Small intestine (tissue), 7 donors: ENCODE results near the gene PLEKHN1. TPM values are rescaled to one million over a fixed set of nuclear protein-coding genes. Genes with fewer than 3 reads are reported as not detected.

Experiments
- DNase-seq, 2 donors: peaks; one replicate each; pipeline versions ENCODE4 v3.0.0 to v3.0.0-alpha.2; 2013
- FAIRE-seq: peaks from 2 replicates; lab custom pipeline; 2012; peaks lifted over from hg19 to GRCh38; lab: Jason Lieb, UNC
- H3K27ac ChIP-seq, 3 donors: one replicate each; pipeline ENCODE4 v1.5.1; 2013; ENCODE audit warnings: low read length in 2 of 3, mild to moderate bottlenecking in 2 of 3, control low read depth in 1 of 3, inconsistent platforms in 1 of 3, low read depth in 1 of 3, moderate library complexity in 1 of 3
- H3K27me3 ChIP-seq, 3 donors: one replicate each; pipeline ENCODE4 v1.6.1; 2013; ENCODE audit warnings: low read length in 3 of 3, inconsistent platforms in 1 of 3; ENCODE audit not compliant: control insufficient read depth in 3 of 3, insufficient read depth in 3 of 3
- H3K36me3 ChIP-seq, 3 donors: one replicate each; pipeline ENCODE4 v1.6.1; 2013; ENCODE audit warnings: low read length in 3 of 3, inconsistent platforms in 1 of 3, low read depth in 1 of 3, mild to moderate bottlenecking in 1 of 3, moderate library complexity in 1 of 3; ENCODE audit not compliant: control insufficient read depth in 3 of 3, insufficient read depth in 2 of 3
- H3K4me1 ChIP-seq, 3 donors: one replicate each; pipeline ENCODE4 v1.6.1; 2013; ENCODE audit warnings: low read length in 2 of 3, inconsistent platforms in 1 of 3, low read depth in 1 of 3, mild to moderate bottlenecking in 1 of 3, moderate library complexity in 1 of 3; ENCODE audit not compliant: control insufficient read depth in 3 of 3, insufficient read depth in 2 of 3
- H3K4me3 ChIP-seq, 3 donors: one replicate each; pipeline ENCODE4 v1.5.1; 2013; ENCODE audit warnings: low read length in 3 of 3, control low read depth in 1 of 3, inconsistent platforms in 1 of 3, low read depth in 1 of 3, mild to moderate bottlenecking in 1 of 3, moderate library complexity in 1 of 3
- H3K9me3 ChIP-seq, 2 donors: one replicate each; pipeline ENCODE4 v1.6.1; 2013; ENCODE audit warnings: low read depth in 1 of 2, low read length in 1 of 2; ENCODE audit not compliant: control insufficient read depth in 2 of 2, insufficient read depth in 1 of 2
- WGBS, 3 donors: extraction: QIAGEN DNeasy Blood & Tissue Kit; methylation state at CpG; one replicate each; pipeline ENCODE4 v1.1.7; 2013; 5-methylcytosine and 5-hydroxymethylcytosine counted together
- polyA plus RNA-seq, 4 donors: library from polyadenylated mRNA; stranded (reverse) in 3 of 4; unstranded in 1 of 4; fragments of 200-250 nt in 3 of 4; fragments of 120-200 nt in 1 of 4; gene quantifications; one replicate each; pipeline versions ENCODE4 v1.2.1 to v1.2.3, GENCODE V29; 2013
- donor health status: healthy with polysubstance abuse.
- donor health status: control.
- donor health status: control.
- donor health status: Bipolar disorder and iron deficiency.
- donor health status: healthy.

PLEKHN1 gene
- polyA plus RNA-seq, 4 donors: 0.64 to 0.89 (median 0.76) TPM

DNA sequence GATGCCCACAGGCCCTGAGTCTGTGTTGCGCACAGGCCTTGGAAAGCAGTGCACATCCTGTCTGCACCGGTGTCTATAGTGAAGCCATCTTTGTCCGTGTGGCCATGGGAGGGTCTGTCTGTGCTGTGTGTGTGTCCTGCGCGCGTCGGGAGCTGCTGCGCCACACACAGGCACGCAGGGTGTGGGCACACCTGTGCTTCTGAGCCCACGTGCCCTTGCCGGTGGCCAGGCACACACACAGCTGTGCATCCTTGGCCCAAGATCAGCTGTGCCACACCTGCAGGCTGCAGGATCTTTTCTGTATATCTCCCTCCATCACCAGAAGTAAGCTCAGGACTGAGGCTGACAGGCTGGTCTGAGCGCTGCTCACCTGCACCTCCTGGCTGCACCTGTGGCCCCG lies 45.8 kb upstream of the PLEKHN1 start:
- H3K27me3 ChIP-seq: peaks cover 12 to 79% (median 15%) of the 10 kb centered on the region in 3 donors
- H3K36me3 ChIP-seq: peaks cover 0 to 3% (median 0%) of the 10 kb centered on the region in 3 donors
- H3K4me3 ChIP-seq: no peak overlapping the region
- peaks cover 0 to 47% (median 2%) of the 10 kb centered on the region in 3 donors for H3K4me1 ChIP-seq
- WGBS, 3 donors: 4 to 12% (median 9%) methylated on average over 9 to 13 of the region's 13 CpGs
- DNase-seq (no peak), FAIRE-seq (no peak)
- no peaks in the 10 kb centered on the region for H3K9me3 ChIP-seq
- H3K27ac ChIP-seq: no peak overlapping the region

DNA sequence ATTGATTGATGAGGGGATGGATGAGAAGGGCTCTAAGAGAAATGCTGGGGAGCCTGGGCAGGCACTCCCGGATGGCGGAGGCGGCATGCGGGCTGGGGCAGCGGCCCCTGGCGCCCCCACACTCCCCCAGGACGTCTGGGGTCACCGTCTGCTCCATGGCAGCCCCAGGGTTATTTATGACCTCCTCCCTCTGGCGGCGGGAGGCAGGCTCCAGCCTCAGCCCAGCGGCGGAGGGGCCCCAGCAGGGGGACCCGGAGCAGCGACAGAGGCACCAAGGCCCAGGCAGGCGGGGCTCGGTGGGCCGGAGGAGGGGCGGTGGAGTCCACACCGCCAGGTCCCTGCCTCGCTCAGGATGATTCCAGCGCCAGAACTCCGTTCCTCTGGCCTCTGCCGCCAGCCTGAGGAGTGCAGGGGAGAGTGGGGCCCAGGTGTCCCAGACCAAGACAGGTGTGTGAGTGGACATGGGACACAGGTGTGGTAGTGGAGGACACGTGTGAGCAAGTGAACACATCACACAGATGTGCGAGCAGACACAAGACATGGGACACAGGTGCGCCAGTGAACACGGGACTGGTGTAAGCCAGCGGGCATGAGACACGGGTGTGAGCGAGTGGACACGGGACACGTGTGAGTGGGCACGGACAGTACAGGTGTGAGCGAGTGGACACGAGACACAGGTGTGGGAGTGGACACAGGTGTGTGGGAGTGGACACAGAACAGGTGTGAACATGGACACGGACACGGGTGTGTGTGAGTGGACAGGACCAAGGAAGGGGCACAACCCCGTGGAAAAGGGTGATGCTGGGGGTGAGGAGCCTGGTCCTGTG lies 45.1 kb upstream of the PLEKHN1 start:
- Histone ChIP-seq H3K27me3 (peaks cover 15 to 81% (median 18%) of the 10 kb centered on the region in 3 donors), H3K4me1 (peaks cover 0 to 48% (median 2%) of the 10 kb centered on the region in 3 donors), H3K9me3 (peaks cover 0 to 4% of the 10 kb centered on the region in 2 donors), H3K4me3 (no peak overlapping the region), H3K27ac (no peak overlapping the region), H3K36me3 (peaks cover 0 to 3% (median 0%) of the 10 kb centered on the region in 3 donors)
- 14 to 25% (median 21%) methylated on average over 34 to 38 of the region's 38 CpGs for WGBS, 3 donors
- FAIRE-seq (no peak), DNase-seq (peak; percentile 55 to 90)

DNA sequence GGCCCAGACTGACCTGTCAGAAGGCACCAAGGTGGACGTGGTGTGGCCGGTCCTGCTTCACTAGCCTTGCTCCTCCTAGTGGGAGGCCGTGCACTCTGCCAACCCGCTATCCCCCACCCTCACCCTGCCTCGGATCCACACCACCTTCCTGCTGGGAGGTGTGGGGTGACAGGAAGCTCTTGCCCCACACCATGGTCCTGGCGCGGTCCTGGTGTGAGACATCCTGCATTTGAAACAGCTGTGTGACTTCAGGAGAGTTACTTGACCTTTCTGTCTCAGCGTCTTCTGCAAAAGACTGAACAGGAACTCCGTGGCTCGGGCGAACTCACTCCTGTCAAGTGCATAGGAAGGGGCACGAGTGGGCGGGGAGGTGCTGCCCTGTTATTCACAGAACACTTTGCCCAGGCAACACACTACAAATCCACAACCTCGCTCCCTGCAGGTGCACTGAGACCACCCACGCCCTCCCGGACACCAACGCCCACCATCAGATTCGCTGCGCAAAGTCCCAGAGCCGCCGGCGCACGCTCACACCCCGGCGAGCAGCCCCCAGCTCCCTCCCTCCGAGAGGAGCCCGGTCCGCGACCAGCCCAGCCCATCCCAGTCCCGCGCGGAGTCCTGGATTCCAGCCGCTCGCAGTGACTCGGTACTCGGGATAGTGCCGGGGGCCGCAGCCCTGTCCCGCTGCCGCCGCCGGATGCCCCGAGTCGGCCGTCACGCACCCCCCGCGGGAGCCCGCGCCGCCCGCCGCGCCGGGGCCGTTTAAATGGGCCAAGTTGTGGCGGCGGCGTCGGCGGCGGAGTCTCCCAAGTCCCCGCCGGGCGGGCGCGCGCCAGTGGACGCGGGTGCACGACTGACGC lies 42.9 kb upstream of the PLEKHN1 start, which contains the start of gene SAMD11:
SAMD11 (plus strand) TSS at position 793 of the 860 bp plus-strand sequence. CDS start 509 bp downstream, outside the sequence.
- peaks cover 0 to 33% (median 2%) of the 10 kb centered on the region in 3 donors for H3K4me1 ChIP-seq
- peaks cover 15 to 80% (median 26%) of the 10 kb centered on the region in 3 donors for H3K27me3 ChIP-seq
- FAIRE-seq: no peak
- H3K4me3 ChIP-seq: peak within 1 kb of the TSS in 2 of 3 donors; percentile 41 to 52
- peak; percentile 53 to 93 for DNase-seq
- no peak within 1 kb of the TSS for H3K27ac ChIP-seq
- H3K9me3 ChIP-seq: peaks cover 0 to 4% of the 10 kb centered on the region in 2 donors
- WGBS, 3 donors: 2 to 4% (median 4%) methylated on average over 35 to 72 of the region's 72 CpGs
- peaks cover 0 to 6% (median 0%) of the 10 kb centered on the region in 3 donors for H3K36me3 ChIP-seq

DNA sequence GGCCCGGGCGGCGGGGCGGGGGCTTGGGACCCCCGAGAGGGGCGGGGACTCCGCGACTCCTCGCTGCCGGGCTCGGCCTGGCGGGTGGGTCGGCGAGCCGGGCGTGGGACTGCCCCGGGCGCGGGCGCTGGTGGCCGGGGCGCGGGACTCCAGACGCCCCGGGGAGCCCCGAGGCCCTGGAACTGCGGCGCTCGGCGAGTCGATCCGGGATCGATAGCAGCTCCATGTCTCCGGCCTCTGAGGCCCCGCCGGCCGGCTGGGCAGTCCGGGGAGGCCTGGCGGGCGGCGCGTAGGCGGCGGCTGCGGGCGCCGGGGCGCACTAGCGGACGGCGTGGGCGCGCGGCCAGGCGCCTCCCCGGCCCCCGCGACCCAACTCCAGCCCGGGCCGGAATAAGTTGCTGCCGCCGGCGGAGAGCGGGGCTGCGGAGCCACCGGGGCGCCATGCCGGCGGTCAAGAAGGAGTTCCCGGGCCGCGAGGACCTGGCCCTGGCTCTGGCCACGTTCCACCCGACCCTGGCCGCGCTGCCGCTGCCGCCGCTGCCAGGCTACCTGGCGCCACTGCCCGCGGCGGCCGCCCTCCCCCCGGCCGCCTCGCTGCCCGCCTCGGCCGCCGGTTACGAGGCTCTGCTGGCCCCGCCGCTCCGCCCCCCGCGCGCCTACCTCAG lies 42.2 kb upstream of the PLEKHN1 start:
- peaks cover 0 to 6% (median 0%) of the 10 kb centered on the region in 3 donors for H3K36me3 ChIP-seq
- peak overlapping the region in 1 of 3 donors; percentile 52 for H3K4me3 ChIP-seq
- peaks cover 15 to 82% (median 21%) of the 10 kb centered on the region in 3 donors for H3K27me3 ChIP-seq
- peaks cover 0 to 33% (median 2%) of the 10 kb centered on the region in 3 donors for H3K4me1 ChIP-seq
- DNase-seq (no peak), FAIRE-seq (no peak)
- H3K27ac ChIP-seq: no peak overlapping the region
- 0 to 1% (median 0%) methylated on average over 27 to 98 of the region's 98 CpGs for WGBS, 3 donors
- peaks cover 0 to 4% of the 10 kb centered on the region in 2 donors for H3K9me3 ChIP-seq

DNA sequence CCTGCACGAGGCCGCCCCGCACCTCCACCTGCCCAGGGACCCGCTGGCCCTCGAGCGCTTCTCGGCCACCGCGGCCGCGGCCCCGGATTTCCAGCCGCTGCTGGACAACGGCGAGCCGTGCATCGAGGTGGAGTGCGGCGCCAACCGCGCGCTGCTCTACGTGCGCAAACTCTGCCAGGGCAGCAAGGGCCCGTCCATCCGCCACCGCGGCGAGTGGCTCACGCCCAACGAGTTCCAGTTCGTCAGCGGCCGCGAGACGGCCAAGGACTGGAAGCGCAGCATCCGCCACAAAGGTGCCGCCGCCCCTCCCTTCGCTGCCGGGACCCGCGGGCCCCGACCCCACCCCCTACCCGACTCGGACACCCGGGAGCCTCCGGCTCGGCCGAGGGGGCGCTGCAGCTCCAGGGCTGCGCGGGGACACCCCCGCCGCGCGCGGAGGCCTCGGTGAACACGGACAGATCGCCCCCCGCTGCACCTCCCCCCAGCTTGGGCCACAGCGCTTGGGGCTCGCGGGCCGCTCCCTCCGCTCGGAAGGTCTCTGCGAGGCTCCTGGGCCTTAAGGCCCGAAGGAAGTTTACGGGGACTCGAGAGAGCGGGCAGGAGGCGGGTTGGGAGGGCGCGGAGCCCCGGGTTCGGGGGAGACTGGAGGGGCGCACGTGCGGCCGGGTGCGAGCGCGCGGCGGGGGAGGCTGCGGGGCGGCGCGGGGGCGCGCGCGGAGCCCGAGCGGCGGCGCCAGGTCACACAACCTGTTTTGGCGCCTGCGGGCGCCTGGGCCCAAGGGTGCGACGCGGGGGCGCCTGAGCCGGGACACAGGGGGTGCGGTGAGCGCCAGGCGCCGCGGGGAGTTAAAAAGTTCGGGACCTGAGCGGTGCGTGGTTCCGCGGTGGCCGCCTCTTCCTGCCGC lies 41.4 kb upstream of the PLEKHN1 start:
- Histone ChIP-seq H3K36me3 (peaks cover 0 to 6% (median 0%) of the 10 kb centered on the region in 3 donors), H3K9me3 (peaks cover 0 to 4% of the 10 kb centered on the region in 2 donors), H3K4me1 (peaks cover 0 to 32% (median 2%) of the 10 kb centered on the region in 3 donors), H3K4me3 (peak overlapping the region in 2 of 3 donors; percentile 41 to 52), H3K27me3 (peaks cover 18 to 84% (median 19%) of the 10 kb centered on the region in 3 donors), H3K27ac (no peak overlapping the region)
- FAIRE-seq: no peak
- WGBS, 3 donors: 0 to 1% (median 1%) methylated on average over 75 to 120 of the region's 120 CpGs
- DNase-seq: peak in 1 of 2 donors; percentile 60

DNA sequence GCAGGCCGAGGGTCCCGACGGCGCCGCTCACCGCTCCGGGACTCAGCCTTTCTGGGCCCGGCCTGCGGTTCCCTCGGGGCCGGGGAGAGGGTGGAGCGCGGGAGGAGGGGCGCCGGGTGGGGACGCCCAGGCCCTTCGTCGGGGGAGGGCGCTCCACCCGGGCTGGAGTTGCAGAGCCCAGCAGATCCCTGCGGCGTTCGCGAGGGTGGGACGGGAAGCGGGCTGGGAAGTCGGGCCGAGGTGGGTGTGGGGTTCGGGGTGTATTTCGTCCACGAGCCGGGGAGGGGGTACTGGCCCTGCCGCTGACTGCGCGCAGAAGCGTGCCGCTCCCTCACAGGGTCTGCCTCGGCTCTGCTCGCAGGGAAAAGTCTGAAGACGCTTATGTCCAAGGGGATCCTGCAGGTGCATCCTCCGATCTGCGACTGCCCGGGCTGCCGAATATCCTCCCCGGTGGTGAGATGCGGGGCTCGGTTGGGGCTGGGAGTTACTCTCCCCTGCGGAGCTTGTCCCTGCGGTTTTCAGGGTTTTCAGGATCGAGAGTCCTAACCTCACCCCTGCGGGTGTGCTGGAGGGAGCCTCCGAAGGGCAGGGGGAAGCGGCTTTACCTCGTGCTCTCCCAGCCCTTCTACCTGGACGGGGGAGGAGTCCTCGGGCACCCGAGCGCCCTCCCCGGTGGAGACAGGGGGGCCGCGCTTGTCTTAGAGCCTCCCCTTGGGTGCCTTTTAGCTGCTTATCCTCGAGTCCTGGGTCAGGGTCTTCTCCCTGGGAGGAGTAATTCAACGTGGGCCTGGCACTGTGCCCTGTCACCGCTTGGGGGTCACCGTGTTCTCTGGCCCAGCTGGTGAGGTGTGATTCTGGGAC lies 40.5 kb upstream of the PLEKHN1 start:
- peaks cover 0 to 4% of the 10 kb centered on the region in 2 donors for H3K9me3 ChIP-seq
- WGBS, 3 donors: 3 to 8% (median 3%) methylated on average over 45 to 65 of the region's 65 CpGs
- H3K4me1 ChIP-seq: peaks cover 0 to 23% (median 2%) of the 10 kb centered on the region in 3 donors
- H3K36me3 ChIP-seq: peaks cover 0 to 11% (median 0%) of the 10 kb centered on the region in 3 donors
- no peak overlapping the region for H3K27ac ChIP-seq
- FAIRE-seq (no peak), DNase-seq (no peak)
- peak overlapping the region in 2 of 3 donors; percentile 25 to 52 for H3K4me3 ChIP-seq
- H3K27me3 ChIP-seq: peaks cover 19 to 83% (median 19%) of the 10 kb centered on the region in 3 donors
